GM18519 (cell line): ENCODE measurements around the gene KMT2C.
"Not testable (repeated sequence)": the region's sequence is repeated elsewhere in the genome, so short reads cannot be mapped to it uniquely, and the experiment has no call there.

Source experiments
- ATAC-seq: cut with Tn5 transposase; IDR thresholded peaks from one replicate; pipeline ENCODE4 v1.9.1; 2021; ENCODE audit warnings: mild to moderate bottlenecking, moderate library complexity; ENCODE audit not compliant: unreplicated experiment, low FRiP score

The KMT2C gene

DNA sequence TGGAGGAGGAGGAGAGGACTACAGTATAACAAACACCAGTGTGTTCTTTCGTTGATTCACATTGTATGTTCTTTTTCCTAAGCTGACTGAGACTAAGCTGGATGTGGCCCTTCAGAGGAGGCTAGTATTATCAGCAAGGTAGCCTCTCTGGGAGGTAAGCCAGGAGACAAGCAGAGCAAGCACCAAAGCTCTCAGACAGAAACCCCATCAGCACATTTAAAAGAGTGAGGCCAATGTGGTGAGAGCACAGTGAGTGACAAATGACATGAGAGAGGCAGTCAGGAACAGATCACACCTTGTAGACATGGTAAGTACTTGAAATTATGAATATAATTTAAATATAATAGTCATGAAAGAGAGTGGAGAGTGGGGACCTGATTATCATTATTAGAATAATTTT is 107.6 kb downstream of the KMT2C start:
- no peak for ATAC-seq

DNA sequence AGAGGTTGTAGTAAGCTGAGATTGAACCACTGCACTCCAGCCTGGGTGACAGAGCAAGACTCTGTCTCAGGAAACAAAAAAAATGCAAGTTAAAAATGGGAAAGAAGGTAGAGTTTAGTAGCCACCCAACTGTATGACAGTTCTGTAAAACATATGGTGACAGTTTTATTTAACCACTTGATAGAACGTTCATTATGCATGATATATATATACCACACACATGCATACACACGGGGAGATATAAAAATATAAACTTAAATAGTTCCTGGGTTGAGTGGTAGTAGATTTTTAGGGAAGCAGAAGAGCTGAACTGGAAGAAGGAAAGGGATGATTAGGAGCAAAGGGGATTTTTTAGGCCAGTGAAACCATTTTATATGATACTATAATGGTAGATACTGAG is 120.0 kb downstream of the KMT2C start:
- ATAC-seq: no peak

DNA sequence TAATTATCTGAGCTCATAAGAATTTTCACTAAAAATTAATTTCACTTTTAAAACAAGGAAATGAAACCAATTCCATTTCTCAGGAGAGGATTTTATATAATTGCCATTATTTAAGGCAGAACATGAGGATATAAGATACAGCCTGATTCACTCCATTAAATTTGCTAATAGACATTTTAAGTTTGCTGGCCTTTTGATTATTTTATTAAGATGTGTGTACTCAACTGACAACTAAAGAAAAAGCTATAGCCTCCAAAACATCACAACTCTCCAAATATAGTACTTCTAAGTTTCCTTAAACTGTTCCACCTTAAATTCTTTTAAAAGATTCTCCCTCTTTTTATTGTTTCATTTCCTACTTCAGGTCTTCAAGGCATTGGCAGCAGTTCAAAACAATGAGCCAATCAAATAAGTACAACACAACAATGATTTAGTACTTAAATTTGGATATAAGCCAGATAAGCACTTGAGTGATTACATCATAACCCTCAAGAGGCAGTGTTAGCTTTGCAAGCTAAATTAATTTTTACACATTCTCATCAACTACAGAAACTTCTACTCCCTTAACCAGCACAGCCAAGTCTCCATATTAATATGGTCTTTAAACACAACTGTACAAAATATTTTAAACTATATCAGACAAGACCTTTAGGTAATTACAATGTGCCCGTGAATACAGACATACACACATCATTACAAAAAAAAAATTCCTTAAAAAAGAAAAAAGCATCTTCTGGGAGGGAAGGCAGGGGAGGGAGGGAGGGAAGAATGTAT is 121.8 kb downstream of the KMT2C start:
- ATAC-seq: no peak

DNA sequence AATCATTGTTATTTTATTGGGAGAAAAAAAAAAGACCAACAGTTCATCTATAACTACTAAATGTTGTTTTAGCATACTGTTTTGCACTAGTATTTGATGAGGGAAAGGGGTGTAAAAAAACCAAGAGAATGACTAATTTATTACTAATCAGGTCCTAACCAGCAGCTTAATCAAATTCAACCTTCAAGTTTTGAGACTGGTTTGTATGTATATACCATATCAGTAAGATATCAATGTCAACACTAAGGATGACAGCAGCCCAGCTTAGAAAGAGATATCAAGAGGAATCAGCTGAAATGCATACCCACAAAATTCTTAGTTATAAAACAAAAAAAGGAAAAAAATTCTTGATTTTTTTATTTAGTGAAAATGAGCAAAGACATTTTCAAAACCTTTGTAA is 122.6 kb downstream of the KMT2C start:
- ATAC-seq: no peak

DNA sequence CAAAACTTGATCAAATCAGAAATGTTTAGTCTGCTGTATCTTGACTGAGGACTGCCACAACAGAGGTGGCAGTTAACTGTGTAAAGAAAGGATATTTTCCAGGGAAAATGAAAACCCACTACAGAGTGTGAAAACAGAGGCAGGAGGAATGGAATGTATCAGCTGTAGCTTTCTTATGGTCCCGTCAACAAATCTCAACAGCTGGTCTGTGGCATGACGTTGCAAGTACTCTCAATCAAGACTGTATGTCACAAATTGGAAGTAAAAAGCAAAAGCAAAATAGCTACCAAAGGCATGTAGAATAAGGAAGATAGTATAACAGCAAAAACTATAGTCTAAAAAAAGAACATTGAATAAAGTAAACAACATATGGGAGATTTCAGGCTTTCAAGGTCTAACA is 123.5 kb downstream of the KMT2C start:
- no peak for ATAC-seq

DNA sequence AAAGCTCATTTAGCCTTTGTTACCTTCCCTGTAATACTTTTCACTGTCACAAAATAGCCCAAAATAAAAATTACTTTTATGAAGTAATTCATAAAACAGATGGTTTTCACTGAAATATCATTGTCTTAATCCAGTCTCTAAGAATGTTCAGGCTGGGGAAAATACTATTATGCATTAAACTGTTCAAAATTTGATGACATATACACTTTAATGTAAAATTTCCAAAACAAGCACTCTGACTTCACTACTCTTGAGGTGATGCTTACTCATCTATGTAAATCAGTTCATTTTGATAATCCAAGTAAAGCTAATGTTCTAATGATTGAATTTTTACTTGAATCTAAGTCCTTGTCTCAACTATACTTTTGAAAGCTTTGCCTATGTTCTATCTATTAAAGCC is 127.9 kb downstream of the KMT2C start:
- ATAC-seq: no peak

DNA sequence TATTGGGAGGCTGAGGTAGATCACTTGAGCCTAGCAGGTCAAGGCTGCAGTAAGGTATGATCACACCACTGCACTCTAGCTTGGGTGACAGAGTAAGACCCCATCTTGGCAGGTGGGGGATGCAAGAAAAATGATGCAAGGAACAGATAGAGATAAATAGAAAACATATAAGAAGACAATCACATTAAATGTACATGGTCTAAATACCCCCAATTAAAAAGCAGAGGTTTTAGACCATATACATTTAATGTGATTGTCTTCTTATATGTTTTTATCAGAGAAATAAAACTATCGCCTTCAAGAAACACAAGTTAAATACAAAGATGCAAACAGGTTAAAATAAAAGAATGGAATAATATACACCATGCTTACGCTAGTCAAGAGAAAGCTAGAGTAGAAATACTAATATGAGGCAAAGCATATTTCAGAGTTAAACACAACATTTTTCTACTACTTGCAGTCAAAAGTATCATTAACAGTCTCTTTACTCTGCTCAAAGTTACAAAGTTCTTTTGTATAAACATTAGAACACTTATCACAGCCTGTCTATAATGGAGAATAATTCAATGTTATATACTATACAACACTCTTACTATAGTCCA is 136.2 kb downstream of the KMT2C start:
- not testable (repeated sequence) for ATAC-seq

DNA sequence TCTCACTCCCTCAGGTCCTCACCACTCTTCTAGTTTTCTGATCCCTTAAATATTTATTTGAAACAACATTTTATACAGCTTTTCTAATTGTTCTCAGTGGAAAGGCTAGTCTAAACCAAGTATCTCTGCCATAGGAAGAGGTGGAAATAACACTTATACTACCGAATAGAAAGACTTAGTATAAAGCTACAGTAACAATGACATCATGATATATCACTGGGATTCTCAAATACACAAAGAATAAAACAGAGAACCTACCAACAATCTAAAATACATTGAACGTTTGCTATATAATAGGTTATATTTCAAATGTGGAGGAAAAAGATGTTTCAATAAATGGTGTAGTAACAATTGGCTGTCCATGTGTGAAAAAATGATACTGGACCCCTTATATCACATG is 142.9 kb downstream of the KMT2C start:
- no peak for ATAC-seq

DNA sequence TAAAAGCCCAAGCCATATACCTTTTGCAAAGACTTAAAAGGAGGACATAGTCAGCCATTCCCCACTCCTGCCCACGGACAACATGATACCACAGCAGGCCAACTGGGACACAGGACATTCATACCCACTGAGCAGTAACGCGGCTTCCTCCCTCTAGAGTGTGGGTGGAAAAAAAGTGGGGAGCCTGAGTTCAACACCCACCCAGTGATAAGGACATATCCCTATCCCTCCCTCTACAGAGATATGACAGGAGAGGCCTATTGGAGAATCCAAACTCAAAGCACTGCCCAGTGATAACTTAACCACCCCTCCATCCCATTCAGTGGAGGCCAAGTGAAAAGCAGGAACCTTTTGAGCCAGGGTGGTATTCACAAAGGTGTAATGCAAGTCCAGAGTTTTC is 148.8 kb downstream of the KMT2C start:
- not testable (repeated sequence) for ATAC-seq

DNA sequence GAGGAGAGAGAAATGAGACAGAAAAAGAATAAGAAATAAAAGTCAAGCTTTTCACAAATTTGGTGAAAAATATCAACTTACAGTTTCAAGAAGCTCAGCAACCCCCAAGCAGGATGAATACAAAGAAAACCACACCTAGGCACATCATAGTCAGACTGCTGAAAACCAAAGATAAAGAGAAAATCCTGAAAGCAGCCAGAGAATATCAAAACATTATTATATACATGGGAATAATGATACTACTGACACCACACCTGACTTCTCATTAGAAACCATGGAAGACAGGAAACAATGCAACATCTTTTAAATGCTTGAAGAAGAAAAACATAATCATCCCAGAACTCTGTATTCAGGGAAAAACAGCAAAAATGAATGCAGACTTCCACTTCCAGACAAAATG is 149.6 kb downstream of the KMT2C start:
- not testable (repeated sequence) for ATAC-seq

DNA sequence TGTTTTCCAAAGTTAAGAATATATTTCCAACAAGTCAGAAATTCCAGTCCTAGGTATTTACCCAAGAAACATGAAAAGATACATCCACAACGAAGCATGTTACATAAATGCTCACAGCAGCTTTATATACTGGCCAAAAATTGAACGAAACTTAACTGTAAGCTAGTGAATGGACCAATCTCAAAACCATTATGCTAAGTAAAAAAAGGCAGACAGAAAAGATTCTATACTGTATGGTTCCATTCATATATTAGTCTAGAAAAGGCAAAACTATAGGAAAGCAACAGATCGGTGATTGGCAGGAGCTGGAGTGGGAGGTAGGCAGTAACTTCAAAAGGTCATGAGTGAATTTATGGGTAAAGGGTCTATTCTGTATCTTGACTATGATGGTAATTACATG is 150.8 kb downstream of the KMT2C start:
- not testable (repeated sequence) for ATAC-seq

DNA sequence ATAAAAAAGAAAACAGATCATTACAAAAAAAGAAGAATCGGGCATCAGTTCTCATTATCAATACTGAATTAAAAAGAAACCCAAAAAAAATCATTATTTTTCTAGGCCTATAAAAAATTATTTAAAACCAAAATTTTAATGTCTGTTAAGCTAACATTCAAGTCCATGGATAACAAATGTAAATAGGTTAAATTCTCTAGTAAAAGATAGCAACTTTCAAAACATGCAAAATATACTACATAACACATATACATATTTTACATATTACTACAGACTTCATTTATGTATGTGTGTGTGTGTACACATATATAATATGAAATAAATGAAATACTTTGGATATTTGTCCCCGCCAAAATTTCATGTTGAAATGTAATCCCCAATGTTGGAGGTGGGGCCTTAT is 158.1 kb downstream of the KMT2C start:
- not testable (repeated sequence) for ATAC-seq

DNA sequence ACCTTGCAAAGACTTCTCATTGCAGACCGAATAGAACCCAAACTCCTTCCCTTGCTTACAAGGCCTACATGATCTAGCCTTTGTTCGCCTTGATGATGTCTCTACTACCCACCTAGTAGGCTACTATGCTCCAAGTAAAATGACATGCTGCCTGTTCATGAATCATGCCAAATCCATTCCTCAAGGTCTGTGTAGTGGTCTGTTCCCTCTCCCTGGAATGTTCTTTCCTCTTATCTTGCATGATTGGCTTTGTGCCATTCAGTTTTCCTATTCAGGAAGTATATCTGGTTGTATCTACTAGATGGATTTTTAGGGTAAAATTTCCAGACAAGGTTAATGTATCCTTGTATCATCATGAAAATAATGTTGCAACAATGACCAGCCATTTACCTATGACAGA is 165.4 kb downstream of the KMT2C start:
- not testable (repeated sequence) for ATAC-seq

DNA sequence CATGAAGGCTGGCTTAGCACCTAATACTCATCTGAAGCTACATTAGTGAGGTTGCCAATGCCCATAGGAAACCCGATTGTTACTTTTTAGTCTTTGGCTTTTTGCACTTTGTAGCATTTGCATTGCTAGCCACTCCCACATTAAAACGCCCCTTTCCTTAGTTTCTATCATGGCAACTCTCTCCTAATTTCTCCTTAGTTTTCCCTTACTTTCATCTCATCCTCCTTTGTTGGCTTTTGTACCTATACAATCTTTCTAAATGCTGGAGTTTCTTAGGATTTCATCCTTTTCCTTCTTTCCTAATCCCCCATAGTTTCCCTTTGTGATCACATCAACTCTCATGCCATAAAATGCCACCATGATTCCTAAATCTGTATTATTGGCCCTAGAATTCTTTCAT is 168.9 kb downstream of the KMT2C start:
- not testable (repeated sequence) for ATAC-seq

DNA sequence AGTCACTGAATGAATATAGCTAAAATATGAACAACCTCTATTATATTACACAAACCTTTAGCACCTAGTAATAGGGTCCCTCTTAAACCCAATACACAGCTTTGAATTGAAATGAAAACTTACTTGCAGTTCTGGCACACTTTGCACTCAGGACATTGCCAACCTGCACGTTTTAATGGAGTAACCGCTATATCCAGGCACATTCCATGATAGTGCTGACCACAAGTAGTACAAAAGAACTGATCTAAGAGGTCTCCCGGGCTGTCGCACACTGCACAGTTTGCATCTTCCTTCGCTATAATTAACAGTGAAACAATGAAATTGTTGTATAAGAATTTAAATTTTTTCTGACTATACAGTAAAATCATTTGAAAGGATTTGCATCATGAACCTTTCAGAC is 170.9 kb downstream of the KMT2C start:
- ATAC-seq: not testable (repeated sequence)

DNA sequence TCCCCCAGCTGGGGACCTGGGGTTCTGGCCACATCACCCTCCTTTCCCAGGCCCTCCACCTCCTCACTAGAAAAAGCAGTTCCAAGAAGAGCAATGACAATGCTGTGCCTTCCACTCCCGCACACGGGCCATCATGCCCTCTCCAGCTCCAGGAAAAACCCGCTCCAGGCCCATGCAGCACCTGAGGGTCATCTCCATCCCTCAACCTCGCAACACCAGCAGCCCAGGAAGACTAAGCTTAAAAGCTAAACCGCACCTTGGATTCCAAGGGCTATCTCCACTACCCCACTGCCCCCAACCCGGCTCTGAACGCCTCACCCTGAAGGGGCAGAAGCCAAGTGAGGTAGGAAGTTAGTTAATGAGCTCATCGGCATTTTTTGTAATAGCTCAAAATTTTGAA is 173.7 kb downstream of the KMT2C start:
- not testable (repeated sequence) for ATAC-seq

DNA sequence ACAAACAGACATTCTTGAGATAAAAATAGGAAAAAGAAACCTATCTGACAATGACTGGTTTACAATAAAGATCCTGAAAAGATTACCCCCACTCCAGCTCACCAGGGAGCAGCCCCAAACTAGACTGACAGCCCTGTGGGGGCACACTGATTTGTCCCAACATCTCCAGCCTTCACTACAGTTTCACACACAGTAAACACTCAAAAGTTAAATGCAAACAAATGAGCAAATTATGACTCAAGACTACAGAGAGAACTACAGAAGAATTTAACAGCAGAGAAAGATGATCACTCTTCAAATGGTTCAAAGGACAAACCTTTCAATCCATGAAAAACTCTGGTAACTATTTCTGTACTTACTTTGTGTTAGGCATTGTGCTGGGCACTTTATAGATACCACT is 176.2 kb downstream of the KMT2C start:
- ATAC-seq: not testable (repeated sequence)

DNA sequence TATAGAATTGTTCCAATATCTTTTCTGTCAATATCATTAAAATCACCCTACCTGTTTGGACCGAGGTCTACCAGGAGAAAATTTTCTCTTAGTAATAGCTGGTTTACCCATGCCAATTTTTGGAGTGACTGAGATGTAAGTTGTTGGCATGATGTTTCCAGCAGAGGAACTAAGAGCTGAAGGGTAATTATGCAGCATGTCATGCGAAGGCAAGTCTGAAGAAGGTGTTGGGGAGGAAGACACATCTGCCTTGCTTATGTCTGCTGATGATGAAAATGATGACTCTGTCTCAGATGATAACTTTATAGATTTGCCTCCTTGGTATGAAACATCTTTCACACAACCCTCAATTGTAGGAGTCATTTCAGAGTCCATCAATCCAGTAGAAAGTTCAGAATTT is 188.0 kb downstream of the KMT2C start:
- not testable (repeated sequence) for ATAC-seq

DNA sequence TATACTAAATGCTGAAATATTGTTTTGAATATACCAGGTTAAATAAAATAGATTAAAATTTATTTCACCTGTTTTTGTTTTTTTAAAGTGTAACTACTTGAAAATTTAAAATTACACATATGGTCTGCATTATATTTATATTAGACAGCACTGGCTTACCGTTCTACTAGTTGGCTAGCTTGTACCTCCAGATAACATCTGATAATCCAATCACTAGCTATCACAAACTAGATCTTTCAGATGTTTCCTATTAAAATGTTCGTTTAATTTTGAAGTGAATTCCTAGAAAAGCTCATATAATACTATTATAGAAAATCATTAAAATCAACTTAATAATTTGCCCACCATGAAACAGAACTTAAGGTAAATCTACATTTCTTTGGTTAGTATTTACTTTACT is 190.4 kb downstream of the KMT2C start:
- not testable (repeated sequence) for ATAC-seq

DNA sequence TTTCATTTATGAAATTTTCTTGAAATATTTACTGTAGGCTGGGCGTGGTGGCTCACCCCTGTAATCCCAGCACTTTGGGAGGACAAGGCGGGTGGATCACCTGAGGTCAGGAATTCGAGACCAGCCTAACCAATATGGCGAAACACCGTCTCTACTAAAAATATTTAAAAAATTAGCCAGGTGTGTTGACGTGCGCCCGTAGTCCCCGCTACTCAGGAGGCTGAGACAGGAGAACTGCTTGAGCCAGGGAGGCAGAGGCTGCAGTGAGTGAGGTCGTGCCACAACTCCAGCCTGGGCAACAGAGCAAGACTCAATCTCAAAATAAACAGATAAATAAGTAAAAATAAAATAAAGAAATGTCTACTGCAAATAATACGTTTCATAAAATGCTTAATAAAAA is 192.3 kb downstream of the KMT2C start:
- ATAC-seq: not testable (repeated sequence)

DNA sequence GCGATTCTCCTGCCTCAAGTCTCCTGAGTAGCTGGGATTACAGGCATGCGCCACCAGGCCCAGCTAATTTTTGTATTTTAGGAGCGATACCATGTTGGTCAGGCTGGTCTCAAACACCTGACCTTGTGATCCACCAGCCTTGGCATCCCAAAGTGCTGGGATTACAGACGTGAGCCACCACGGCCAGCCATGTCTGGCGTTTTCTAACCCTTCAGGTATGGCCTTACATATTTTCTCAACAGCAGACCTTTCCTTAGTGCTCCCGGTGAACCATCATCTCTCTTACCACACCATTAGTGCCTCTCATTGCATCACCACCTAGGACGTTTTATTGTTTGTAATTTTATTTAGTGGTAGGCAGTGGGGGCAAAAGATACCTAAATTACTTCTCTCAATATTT is 194.5 kb downstream of the KMT2C start:
- not testable (repeated sequence) for ATAC-seq

DNA sequence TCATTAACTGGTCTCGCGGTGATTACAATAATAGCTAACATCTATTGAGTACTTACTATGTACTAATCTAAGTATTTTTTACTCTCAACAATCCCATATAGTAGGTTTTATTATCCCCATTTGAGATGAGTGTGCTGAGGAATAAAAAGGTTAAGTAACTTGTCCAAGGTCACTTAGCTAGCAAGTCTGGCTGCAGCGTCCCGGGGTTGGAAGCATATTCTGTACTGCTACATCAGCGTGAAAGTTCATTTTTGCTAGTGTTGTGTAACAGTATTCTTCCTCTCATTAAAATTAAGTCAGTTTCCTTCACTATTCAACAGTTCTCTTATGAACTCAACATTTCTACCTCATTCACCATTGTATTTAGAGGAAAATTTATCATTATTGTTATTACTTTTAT is 199.5 kb downstream of the KMT2C start:
- not testable (repeated sequence) for ATAC-seq
